BLaER1 treated with 17β-estradiol and CSF1 and Interleukin-3, amounts not matched to agents 10 nM and 100 nM (cell line): ENCODE results near the gene PPP2R2C.
A peak's percentile ranks its signal among the peaks of the same experiment; 100 is the strongest.

ENCODE experiments used
- H3K27ac ChIP-seq, 11 experiments: shearing (Covaris generic); formaldehyde crosslinking; 2 replicates each; pipeline ENCODE4 v1.8.1; 2022
- H3K27me3 ChIP-seq, 11 experiments: shearing (Covaris generic); formaldehyde crosslinking; 2 replicates each; pipeline ENCODE4 v1.8.1; 2022
- H3K36me3 ChIP-seq, 11 experiments: shearing (Covaris generic); formaldehyde crosslinking; 2 replicates each; pipeline ENCODE4 v1.8.1; 2022
- H3K4me1 ChIP-seq, 10 experiments: shearing (Covaris generic); formaldehyde crosslinking; 2 replicates each; pipeline ENCODE4 v1.8.1; 2022
- H3K4me2 ChIP-seq, 11 experiments: shearing (Covaris generic); formaldehyde crosslinking; 2 replicates each; pipeline ENCODE4 v1.8.1; 2022
- H3K4me3 ChIP-seq, 10 experiments: shearing (Covaris generic); formaldehyde crosslinking; 2 replicates each; pipeline ENCODE4 v1.8.1; 2022
- H3K9ac ChIP-seq, 11 experiments: shearing (Covaris generic); formaldehyde crosslinking; 2 replicates each; pipeline ENCODE4 v1.8.1; 2022
- H3K9me3 ChIP-seq, 11 experiments: shearing (Covaris generic); formaldehyde crosslinking; replicated peaks in 1 of 11; 2 replicates each; pipeline ENCODE4 v1.8.1; 2022
- H4K20me1 ChIP-seq, 11 experiments: shearing (Covaris generic); formaldehyde crosslinking; 2 replicates each; pipeline ENCODE4 v1.8.1; 2022
- Cebpa-rat ChIP-seq, 11 experiments: shearing (Covaris generic); IDR thresholded peaks; 2 replicates each; pipeline ENCODE4 v1.8.1; 2022

Gene PPP2R2C

DNA sequence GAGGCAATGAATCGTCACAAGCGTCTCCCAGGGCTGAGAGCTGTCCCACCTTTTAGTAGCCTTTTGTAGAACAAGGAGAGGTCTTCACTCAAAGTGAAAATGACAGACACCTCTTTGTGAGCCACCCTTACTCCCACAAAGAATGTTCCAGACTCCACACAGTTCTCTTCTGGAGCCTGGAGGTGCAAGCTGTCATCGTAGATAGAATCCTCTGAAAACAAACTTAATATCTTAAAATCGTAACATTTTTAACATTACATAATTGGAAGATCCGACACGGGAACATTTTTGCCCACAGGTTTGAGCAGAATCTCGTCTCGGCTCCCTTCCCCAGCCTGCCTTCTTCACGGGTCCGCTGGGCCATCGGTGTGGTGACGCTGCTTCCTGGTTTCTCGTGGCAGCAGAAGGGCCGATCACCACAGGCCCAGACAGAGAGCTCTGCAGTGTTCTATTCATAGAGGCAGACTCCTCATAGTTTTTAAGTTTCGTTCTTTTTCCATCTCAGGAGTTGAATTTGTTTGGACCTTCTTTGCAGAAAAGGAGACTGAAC lies 175.1 kb downstream of the PPP2R2C start:
- TF ChIP-seq Cebpa-rat (IDR thresholded peaks at IDR 0.05): no peak
- H3K4me2 ChIP-seq: peak overlapping the region in 9 of 11 experiments; percentile 56 to 86 (median 72); a peak in 16 of 22 replicates

DNA sequence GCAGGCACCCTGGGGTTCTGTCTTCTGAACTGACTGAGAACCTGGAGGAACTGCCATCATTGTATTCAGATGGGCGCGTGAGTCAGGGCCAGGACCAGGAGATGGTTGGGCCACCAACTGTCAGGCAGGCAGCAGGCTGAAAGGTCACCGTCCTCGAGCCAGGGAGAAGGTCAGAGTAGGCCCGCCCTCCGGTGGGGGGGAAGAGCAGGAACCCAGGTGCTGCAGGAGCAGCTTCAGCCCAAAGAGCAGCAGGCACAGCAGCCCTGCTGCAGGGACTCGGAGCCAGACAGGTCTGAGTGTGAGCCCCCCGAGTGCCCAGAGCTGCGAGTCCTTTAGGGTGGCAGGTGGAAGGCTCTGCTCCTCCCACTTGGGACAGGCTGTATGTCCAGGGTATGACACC lies 176.4 kb downstream of the PPP2R2C start:
- peaks cover 17 to 60% (median 47%) of the 10 kb centered on the region in 10 experiments for H3K4me1 ChIP-seq
- H4K20me1 ChIP-seq: peaks cover 0 to 29% (median 0%) of the 10 kb centered on the region in 11 experiments; a peak in 4 of 22 replicates
- H3K9ac ChIP-seq: no peak overlapping the region
- peaks cover 0 to 5% (median 0%) of the 10 kb centered on the region in 11 experiments; a peak in 3 of 22 replicates for H3K9me3 ChIP-seq
- no peaks in the 10 kb centered on the region for H3K27me3 ChIP-seq
- H3K27ac ChIP-seq: no peak overlapping the region
- H3K4me3 ChIP-seq: no peak overlapping the region
- H3K36me3 ChIP-seq: peaks cover 7 to 63% (median 29%) of the 10 kb centered on the region in 11 experiments
- no peak for TF ChIP-seq Cebpa-rat (IDR thresholded peaks at IDR 0.05)
- no peak overlapping the region for H3K4me2 ChIP-seq

More for the DNA sequence above, 175.1 kb downstream of the PPP2R2C start:
- peaks cover 0 to 23% (median 0%) of the 10 kb centered on the region in 11 experiments; a peak in 8 of 22 replicates for H4K20me1 ChIP-seq
- no peak overlapping the region; a peak in 1 of 22 replicates for H3K9ac ChIP-seq
- H3K9me3 ChIP-seq: peaks cover 0 to 12% (median 0%) of the 10 kb centered on the region in 11 experiments; a peak in 3 of 22 replicates
- peak overlapping the region in 2 of 11 experiments; percentile 42 to 62; a peak in 4 of 22 replicates for H3K27ac ChIP-seq
- peaks cover 20 to 60% (median 45%) of the 10 kb centered on the region in 10 experiments for H3K4me1 ChIP-seq
- no peak overlapping the region for H3K4me3 ChIP-seq
- no peaks in the 10 kb centered on the region for H3K27me3 ChIP-seq
- peaks cover 20 to 67% (median 41%) of the 10 kb centered on the region in 11 experiments for H3K36me3 ChIP-seq

DNA sequence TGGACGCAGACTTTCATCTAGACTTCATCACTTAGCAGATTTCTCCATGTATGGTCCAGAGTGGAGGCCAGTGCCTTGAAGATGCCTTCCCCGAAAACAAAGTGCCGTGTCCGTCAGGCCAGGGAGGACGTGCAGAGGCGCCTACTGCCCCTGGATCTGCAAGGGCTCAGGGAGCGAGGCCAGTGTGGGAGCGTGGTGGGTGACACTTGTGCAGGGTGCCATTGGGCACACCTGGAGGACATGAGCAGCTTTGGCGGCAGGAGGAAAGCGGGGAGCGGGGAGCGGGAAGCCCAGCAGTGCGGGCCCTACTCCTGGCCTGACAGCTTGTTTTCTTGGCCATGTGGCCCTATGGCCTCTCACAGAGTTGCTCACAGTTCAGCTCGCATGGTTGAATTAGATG lies 176.9 kb downstream of the PPP2R2C start:
- Histone ChIP-seq H3K4me2 (no peak overlapping the region), H3K4me1 (peaks cover 17 to 60% (median 49%) of the 10 kb centered on the region in 10 experiments), H3K4me3 (no peak overlapping the region), H3K27ac (no peak overlapping the region), H4K20me1 (peaks cover 0 to 34% (median 0%) of the 10 kb centered on the region in 11 experiments; a peak in 4 of 22 replicates), H3K27me3 (no peaks in the 10 kb centered on the region), H3K36me3 (peaks cover 1 to 62% (median 24%) of the 10 kb centered on the region in 11 experiments; a peak in 21 of 22 replicates), H3K9ac (no peak overlapping the region), H3K9me3 (no peaks in the 10 kb centered on the region; a peak in 1 of 22 replicates)
- no peak for TF ChIP-seq Cebpa-rat (IDR thresholded peaks at IDR 0.05)

DNA sequence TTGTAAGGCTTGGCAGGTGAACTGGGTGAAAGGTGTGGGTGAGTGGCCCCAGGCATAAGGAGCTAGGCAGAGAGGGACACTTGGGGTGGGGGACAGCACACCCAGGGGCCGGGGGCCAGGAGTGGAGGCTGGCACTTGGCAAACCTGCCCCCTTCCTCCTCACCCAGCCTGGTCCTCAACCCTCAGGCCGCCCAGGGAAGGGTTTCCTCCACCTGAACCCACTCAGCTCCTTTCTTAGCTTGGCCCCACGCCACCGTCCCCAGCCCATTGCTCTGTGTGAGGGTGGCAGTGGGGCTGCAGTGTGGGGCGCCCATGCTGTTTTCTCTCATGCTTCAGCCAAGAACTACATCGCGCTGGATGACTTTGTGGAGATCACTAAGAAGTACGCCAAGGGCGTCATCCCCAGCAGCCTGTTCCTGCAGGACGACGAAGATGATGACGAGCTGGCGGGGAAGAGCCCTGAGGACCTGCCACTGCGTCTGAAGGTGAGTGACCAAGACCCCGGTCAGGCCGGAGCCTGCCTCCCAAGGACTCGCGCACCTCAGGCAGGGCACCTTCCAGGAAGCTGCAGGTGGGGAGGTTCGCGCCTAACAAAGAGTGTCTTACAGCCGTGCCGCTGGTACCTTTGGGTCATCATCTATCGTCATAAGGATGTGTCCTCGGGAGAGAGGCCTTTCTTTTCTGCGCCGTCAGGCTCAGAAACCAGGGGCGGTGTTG lies 177.6 kb downstream of the PPP2R2C start:
- Histone ChIP-seq H3K27ac (no peak overlapping the region), H4K20me1 (peaks cover 0 to 39% (median 0%) of the 10 kb centered on the region in 11 experiments; a peak in 4 of 22 replicates), H3K9ac (no peak overlapping the region), H3K4me2 (no peak overlapping the region), H3K9me3 (no peaks in the 10 kb centered on the region), H3K36me3 (peaks cover 0 to 62% (median 25%) of the 10 kb centered on the region in 11 experiments; a peak in 18 of 22 replicates), H3K4me1 (peaks cover 17 to 63% (median 50%) of the 10 kb centered on the region in 10 experiments), H3K4me3 (no peak overlapping the region), H3K27me3 (no peaks in the 10 kb centered on the region)
- TF ChIP-seq Cebpa-rat (IDR thresholded peaks at IDR 0.05): no peak

DNA sequence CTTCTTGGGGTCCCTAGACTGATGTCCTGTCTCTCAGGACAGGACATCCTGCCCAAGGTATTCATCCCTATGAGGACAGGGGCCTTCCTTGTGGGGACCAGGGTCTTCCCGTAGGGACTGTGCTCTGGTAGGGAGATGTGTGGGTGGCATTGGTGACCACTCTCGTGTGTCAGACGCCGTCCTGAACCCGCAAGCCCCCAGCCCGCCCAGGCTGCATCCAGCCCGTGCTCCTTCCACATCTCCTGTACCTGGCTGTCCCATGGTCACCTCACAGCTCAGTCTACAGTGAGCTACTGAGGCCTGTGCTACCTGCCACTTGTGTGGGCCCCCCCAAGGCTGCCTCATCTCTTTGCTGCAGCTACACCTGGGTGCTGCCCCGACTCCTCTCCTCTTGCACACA lies 178.8 kb downstream of the PPP2R2C start:
- Histone ChIP-seq H3K27me3 (no peaks in the 10 kb centered on the region), H3K9ac (no peak overlapping the region), H3K9me3 (no peaks in the 10 kb centered on the region), H4K20me1 (peaks cover 0 to 42% (median 0%) of the 10 kb centered on the region in 11 experiments; a peak in 5 of 22 replicates), H3K4me3 (no peak overlapping the region), H3K27ac (no peak overlapping the region), H3K36me3 (peaks cover 0 to 70% (median 35%) of the 10 kb centered on the region in 11 experiments; a peak in 18 of 22 replicates), H3K4me1 (peaks cover 13 to 65% (median 52%) of the 10 kb centered on the region in 10 experiments), H3K4me2 (no peak overlapping the region)
- no peak for TF ChIP-seq Cebpa-rat (IDR thresholded peaks at IDR 0.05)

DNA sequence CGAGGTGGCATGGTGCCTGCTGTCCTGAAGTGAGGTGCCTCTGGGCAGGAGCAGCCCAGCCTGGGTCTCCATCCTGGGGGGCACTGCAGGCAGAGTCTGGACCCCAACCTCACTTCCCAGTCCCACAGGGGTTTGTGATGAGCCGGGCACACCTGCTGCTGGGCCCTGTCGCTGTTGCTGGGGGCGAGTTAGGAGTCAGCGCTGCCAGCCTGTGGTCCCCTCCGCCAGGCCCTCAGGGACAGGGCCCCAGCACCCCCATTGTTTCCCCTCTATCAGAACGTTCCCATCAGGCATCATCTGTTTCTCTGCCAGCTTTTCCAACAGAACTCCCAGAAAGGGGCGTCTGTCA lies 179.3 kb downstream of the PPP2R2C start:
- no peak overlapping the region for H3K4me3 ChIP-seq
- peak overlapping the region in 1 of 11 experiments; percentile 19; a peak in 1 of 22 replicates for H3K9ac ChIP-seq
- H3K36me3 ChIP-seq: peaks cover 0 to 76% (median 38%) of the 10 kb centered on the region in 11 experiments; a peak in 18 of 22 replicates
- H3K27me3 ChIP-seq: no peaks in the 10 kb centered on the region
- no peak for TF ChIP-seq Cebpa-rat (IDR thresholded peaks at IDR 0.05)
- peaks cover 7 to 63% (median 49%) of the 10 kb centered on the region in 10 experiments for H3K4me1 ChIP-seq
- peak overlapping the region in 9 of 11 experiments; percentile 9 to 68 (median 53); a peak in 14 of 22 replicates for H3K4me2 ChIP-seq
- H3K9me3 ChIP-seq: no peaks in the 10 kb centered on the region
- H4K20me1 ChIP-seq: peaks cover 0 to 47% (median 0%) of the 10 kb centered on the region in 11 experiments; a peak in 5 of 22 replicates
- H3K27ac ChIP-seq: peak overlapping the region in 2 of 11 experiments; percentile 18 to 33; a peak in 2 of 22 replicates

DNA sequence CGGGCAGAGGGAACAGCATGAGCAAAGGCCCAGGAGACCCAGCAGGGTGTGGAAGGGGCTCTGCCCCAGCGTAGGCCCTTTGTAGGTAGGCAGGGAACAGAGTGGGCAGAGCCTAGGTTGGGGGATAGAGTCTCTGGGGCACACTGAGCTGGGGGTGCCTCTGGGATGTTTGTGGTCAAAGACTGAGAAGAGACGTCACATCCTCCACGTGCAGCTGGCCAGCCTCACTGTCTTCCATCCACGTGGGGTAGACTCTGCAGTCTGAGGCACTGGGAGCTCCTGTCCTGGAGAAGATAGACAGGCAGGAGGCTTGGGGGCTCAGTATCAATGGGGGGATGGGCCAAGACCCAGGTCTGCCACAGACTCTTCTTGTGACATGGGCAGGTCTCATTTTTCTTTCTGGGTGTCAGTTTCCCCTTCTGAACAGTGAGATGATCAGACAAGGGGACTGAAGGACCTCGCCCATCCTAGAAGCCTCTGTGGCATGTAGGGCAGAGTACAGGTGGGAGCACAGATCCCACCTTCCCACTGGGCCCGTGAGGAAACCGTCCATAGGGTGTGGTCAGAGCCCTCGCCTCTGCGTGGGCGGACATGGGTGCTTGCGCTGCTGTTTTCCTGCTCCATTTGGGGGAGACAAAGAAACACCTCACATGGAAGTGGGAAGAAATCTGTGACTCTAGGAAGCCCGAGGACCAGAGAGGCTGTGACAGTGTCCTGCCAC lies 179.9 kb downstream of the PPP2R2C start:
- H3K9ac ChIP-seq: peak overlapping the region in 2 of 11 experiments; percentile 15 to 19; a peak in 2 of 22 replicates
- no peaks in the 10 kb centered on the region for H3K9me3 ChIP-seq
- H4K20me1 ChIP-seq: peaks cover 0 to 49% (median 0%) of the 10 kb centered on the region in 11 experiments; a peak in 5 of 22 replicates
- no peak for TF ChIP-seq Cebpa-rat (IDR thresholded peaks at IDR 0.05)
- H3K27me3 ChIP-seq: no peaks in the 10 kb centered on the region
- peak overlapping the region in 10 of 11 experiments; percentile 7 to 68 (median 53); a peak in 15 of 22 replicates for H3K4me2 ChIP-seq
- H3K4me1 ChIP-seq: peaks cover 1 to 57% (median 44%) of the 10 kb centered on the region in 10 experiments; a peak in 17 of 20 replicates
- H3K36me3 ChIP-seq: peaks cover under 1 to 80% (median 41%) of the 10 kb centered on the region in 11 experiments; a peak in 19 of 22 replicates
- peak overlapping the region in 2 of 11 experiments; percentile 18 to 33; a peak in 2 of 22 replicates for H3K27ac ChIP-seq
- no peak overlapping the region for H3K4me3 ChIP-seq

DNA sequence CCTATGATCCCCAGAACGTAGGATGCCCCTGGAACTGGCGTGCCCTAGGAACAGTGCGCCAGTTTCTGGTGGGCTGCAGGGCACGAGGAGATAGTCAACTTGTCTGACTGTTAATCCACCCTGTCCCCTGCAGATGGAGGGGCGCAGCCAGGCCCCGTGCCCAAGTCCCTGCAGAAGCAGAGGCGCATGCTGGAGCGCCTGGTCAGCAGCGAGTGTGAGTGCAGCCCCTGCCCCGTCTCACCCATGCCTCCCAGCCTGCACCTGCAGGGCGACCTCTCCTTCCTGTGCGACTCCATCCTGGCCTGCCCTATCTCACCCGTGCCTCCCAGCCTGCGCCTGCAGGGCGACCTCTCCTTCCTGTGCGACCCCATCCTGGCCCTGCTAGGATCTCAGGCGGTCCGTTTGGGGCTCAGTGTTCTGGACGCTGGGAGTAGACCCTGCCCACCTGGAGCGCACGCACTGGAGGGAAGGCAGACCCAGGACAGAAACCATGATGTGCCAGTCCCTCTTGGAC lies 180.6 kb downstream of the PPP2R2C start:
- Histone ChIP-seq H3K27ac (no peak overlapping the region), H3K27me3 (no peaks in the 10 kb centered on the region), H4K20me1 (peaks cover 0 to 56% (median 0%) of the 10 kb centered on the region in 11 experiments; a peak in 6 of 22 replicates), H3K4me3 (no peak overlapping the region), H3K4me1 (peaks cover 0 to 50% (median 37%) of the 10 kb centered on the region in 10 experiments; a peak in 16 of 20 replicates), H3K4me2 (peak overlapping the region in 8 of 11 experiments; percentile 14 to 68 (median 54); a peak in 14 of 22 replicates), H3K36me3 (peaks cover 7 to 86% (median 48%) of the 10 kb centered on the region in 11 experiments; a peak in 21 of 22 replicates), H3K9ac (no peak overlapping the region), H3K9me3 (no peaks in the 10 kb centered on the region)
- no peak for TF ChIP-seq Cebpa-rat (IDR thresholded peaks at IDR 0.05)
